ENCODE results near the gene MBD4. TPM values are rescaled to one million over a fixed set of nuclear protein-coding genes. Genes with fewer than 3 reads are reported as not detected.

MBD4 gene
- total RNA-seq, 4 donors from 2014 or later, result 15.4 to 18.1 (median 16.4) TPM

- Histone ChIP-seq H3K36me3 (peaks cover 0 to 23% of the 10 kb centered on the region in 2 donors), H3K4me3 (no peak overlapping the region), H3K9me3 (no peaks in the 10 kb centered on the region), H3K4me1 (peaks cover 0 to under 1% of the 10 kb centered on the region in 2 donors), H3K27ac (no peak overlapping the region), H3K27me3 (no peaks in the 10 kb centered on the region)
- ATAC-seq (no peak), DNase-seq (no peak)
- intact Hi-C loops (cut with DNase I; ENCODE audit: low total_unique reads), result no loop called here
- TF ChIP-seq, protein P1, sequence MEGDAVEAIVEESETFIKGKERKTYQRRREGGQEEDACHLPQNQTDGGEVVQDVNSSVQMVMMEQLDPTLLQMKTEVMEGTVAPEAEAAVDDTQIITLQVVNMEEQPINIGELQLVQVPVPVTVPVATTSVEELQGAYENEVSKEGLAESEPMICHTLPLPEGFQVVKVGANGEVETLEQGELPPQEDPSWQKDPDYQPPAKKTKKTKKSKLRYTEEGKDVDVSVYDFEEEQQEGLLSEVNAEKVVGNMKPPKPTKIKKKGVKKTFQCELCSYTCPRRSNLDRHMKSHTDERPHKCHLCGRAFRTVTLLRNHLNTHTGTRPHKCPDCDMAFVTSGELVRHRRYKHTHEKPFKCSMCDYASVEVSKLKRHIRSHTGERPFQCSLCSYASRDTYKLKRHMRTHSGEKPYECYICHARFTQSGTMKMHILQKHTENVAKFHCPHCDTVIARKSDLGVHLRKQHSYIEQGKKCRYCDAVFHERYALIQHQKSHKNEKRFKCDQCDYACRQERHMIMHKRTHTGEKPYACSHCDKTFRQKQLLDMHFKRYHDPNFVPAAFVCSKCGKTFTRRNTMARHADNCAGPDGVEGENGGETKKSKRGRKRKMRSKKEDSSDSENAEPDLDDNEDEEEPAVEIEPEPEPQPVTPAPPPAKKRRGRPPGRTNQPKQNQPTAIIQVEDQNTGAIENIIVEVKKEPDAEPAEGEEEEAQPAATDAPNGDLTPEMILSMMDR (IDR thresholded peaks at IDR 0.05 in 4 of 5, conservative IDR thresholded peaks at IDR 0.05 in 1 of 5), result no peak
- TF ChIP-seq POLR2A (IDR thresholded peaks at IDR 0.05), result no peak
- in situ Hi-C loops (cut with MboI; ENCODE audit: low sequenced_read_pairs in 4 of 4), result loop anchor here in 3 of 4 donors (25.0 kb wide), 2 partner anchors 361 to 461 kb away; no protein-coding TSS in a partner anchor
Measured at GRCh38 chr3:129476586-129476985, 36.8 kb upstream of the MBD4 start.

DNA sequence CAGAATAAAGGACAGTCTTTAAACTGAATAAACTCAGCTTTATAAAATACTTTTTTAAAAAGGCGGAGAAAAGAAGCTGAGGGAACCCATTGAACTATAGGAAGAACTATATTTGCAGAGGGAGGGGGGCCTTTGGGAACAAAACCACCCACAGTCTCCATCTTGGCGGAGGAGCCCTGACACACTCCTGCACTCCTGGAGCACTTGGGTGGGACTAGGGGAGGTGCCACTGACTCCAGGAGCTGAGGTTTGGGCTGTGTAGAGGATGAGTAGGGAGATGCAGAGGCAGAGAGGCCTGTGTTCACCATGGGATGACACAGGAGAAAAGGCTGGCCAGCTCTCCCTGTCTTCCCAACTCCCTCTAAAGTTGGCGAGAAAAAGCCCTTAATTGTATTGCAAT, 36.1 kb upstream of the MBD4 start:
- no peak for TF ChIP-seq POLR2A (IDR thresholded peaks at IDR 0.05)
- TF ChIP-seq, protein P1 (IDR thresholded peaks at IDR 0.05 in 4 of 5, conservative IDR thresholded peaks at IDR 0.05 in 1 of 5), result no peak
- H3K36me3 ChIP-seq, result peaks cover 0 to 23% of the 10 kb centered on the region in 2 donors
- ATAC-seq (no peak), DNase-seq (no peak)
- intact Hi-C loops (cut with DNase I; ENCODE audit: low total_unique reads) (no loop called here), in situ Hi-C loops (cut with MboI; ENCODE audit: low sequenced_read_pairs in 4 of 4) (loop anchor here in 3 of 4 donors (25.0 kb wide), 2 partner anchors 361 to 461 kb away; no protein-coding TSS in a partner anchor)
- no peak overlapping the region for H3K27ac ChIP-seq
- no peak overlapping the region for H3K4me3 ChIP-seq
- H3K4me1 ChIP-seq, result no peaks in the 10 kb centered on the region
- H3K9me3 ChIP-seq, result no peaks in the 10 kb centered on the region
- H3K27me3 ChIP-seq, result no peaks in the 10 kb centered on the region

- Histone ChIP-seq H3K9me3 (no peaks in the 10 kb centered on the region), H3K27me3 (no peaks in the 10 kb centered on the region), H3K36me3 (peaks cover 0 to 22% of the 10 kb centered on the region in 2 donors), H3K4me3 (no peak overlapping the region), H3K4me1 (no peaks in the 10 kb centered on the region), H3K27ac (no peak overlapping the region)
- ATAC-seq (no peak), DNase-seq (no peak)
- TF ChIP-seq, protein P1 (IDR thresholded peaks at IDR 0.05 in 4 of 5, conservative IDR thresholded peaks at IDR 0.05 in 1 of 5), result no peak
- TF ChIP-seq POLR2A (IDR thresholded peaks at IDR 0.05), result no peak
- in situ Hi-C loops (cut with MboI; ENCODE audit: low sequenced_read_pairs in 4 of 4) (loop anchor here in 3 of 4 donors (25.0 kb wide), 2 partner anchors 362 to 462 kb away; no protein-coding TSS in a partner anchor), intact Hi-C loops (cut with DNase I; ENCODE audit: low total_unique reads) (no loop called here)
Measured at GRCh38 chr3:129474984-129475804, 35.4 kb upstream of the MBD4 start.

DNA sequence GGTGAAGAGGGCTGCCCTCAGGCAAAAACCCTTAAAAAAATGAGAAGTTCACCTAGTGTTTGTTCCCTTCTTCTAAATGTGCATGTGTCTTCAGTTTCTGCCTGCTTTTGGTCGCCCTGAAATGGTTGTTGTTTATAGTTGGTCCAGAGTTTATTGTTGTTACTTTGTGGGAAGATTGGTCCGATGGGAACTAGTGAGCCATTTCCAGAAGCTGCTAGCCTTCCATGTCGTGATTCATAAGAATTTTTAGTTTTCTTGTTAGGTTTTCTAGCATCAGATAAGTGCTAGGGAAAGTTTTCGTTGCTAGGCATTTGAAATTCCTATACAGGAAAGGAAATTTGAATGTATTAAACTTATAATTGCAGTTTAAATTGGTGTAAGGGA, 34.0 kb upstream of the MBD4 start:
- in situ Hi-C loops (cut with MboI; ENCODE audit: low sequenced_read_pairs in 4 of 4) (no loop called here), intact Hi-C loops (cut with DNase I; ENCODE audit: low total_unique reads) (no loop called here)
- Histone ChIP-seq H3K4me1 (no peaks in the 10 kb centered on the region), H3K27me3 (no peaks in the 10 kb centered on the region), H3K9me3 (no peaks in the 10 kb centered on the region), H3K27ac (no peak overlapping the region), H3K4me3 (no peak overlapping the region), H3K36me3 (peaks cover 0 to 15% of the 10 kb centered on the region in 2 donors)
- TF ChIP-seq POLR2A (IDR thresholded peaks at IDR 0.05), result no peak
- TF ChIP-seq, protein P1 (IDR thresholded peaks at IDR 0.05 in 4 of 5, conservative IDR thresholded peaks at IDR 0.05 in 1 of 5), result no peak
- DNase-seq (no peak), ATAC-seq (no peak)
